Loucy (cell line): ENCODE measurements around the gene PIGU.

Source experiments
- H2AFZ ChIP-seq: fragments of 200-600 bp; sonication (generic); 2 replicates; pipeline ENCODE4 v1.6.0; 2016; ENCODE audit warnings: antibody characterized with exemption, mild to moderate bottlenecking, low read length, moderate library complexity
- H3F3A ChIP-seq: fragments of 200-600 bp; 2 replicates; pipeline ENCODE4 v1.6.0; 2016; ENCODE audit warnings: antibody characterized with exemption, low read depth, mild to moderate bottlenecking
- H3K27me3 ChIP-seq: fragments of 200-600 bp; sonication (generic); 2 replicates; pipeline ENCODE4 v1.6.1; 2014; ENCODE audit warnings: low read length, mild to moderate bottlenecking; ENCODE audit not compliant: insufficient read depth, poor library complexity, severe bottlenecking
- H3K36me3 ChIP-seq: fragments of 200-600 bp; sonication (generic); 2 replicates; pipeline ENCODE4 v1.6.1; 2016; ENCODE audit warnings: low read length; ENCODE audit not compliant: insufficient read depth
- H3K4me1 ChIP-seq: fragments of 200-600 bp; sonication (generic); 2 replicates; pipeline ENCODE4 v1.5.1; 2014; ENCODE audit warnings: low read length, mild to moderate bottlenecking; ENCODE audit not compliant: insufficient read depth, poor library complexity, severe bottlenecking
- H3K4me2 ChIP-seq: fragments of 200-600 bp; sonication (generic); 2 replicates; pipeline ENCODE4 v1.6.0; 2014; ENCODE audit warnings: antibody characterized with exemption, low read length, low read depth, mild to moderate bottlenecking; ENCODE audit not compliant: poor library complexity, severe bottlenecking
- H3K4me3 ChIP-seq: fragments of 200-600 bp; sonication (generic); 2 replicates; pipeline ENCODE4 v1.5.1; 2014; ENCODE audit warnings: low read length, mild to moderate bottlenecking, mixed read lengths; ENCODE audit not compliant: poor library complexity, severe bottlenecking
- H3K79me2 ChIP-seq: fragments of 200-600 bp; sonication (generic); 2 replicates; pipeline ENCODE4 v1.6.1; 2014; ENCODE audit warnings: low read length; ENCODE audit not compliant: insufficient read depth
- H3K9ac ChIP-seq: fragments of 200-600 bp; sonication (generic); 2 replicates; pipeline ENCODE4 v1.6.0; 2014; ENCODE audit warnings: mild to moderate bottlenecking, low read depth, low read length, moderate library complexity; ENCODE audit not compliant: poor library complexity, severe bottlenecking
- H3K9me2 ChIP-seq: fragments of 200-600 bp; sonication (generic); replicated peaks from 2 replicates; pipeline ENCODE4 v1.6.1; 2016; ENCODE audit warnings: low read depth, low read length, mixed read lengths
- H3K9me3 ChIP-seq: fragments of 200-600 bp; sonication (generic); 2 replicates; pipeline ENCODE4 v1.6.1; 2014; ENCODE audit warnings: mild to moderate bottlenecking, antibody characterized with exemption, low read length, low read depth; ENCODE audit not compliant: insufficient read depth
- H4K20me1 ChIP-seq: fragments of 200-600 bp; sonication (generic); 2 replicates; pipeline ENCODE4 v1.6.0; 2014; ENCODE audit warnings: antibody characterized with exemption, low read length, mild to moderate bottlenecking; ENCODE audit not compliant: insufficient read depth, poor library complexity, severe bottlenecking
- EZH2phosphoT487 ChIP-seq: fragments of 200-600 bp; IDR thresholded peaks from 2 replicates; pipeline ENCODE4 v1.6.1; 2018; ENCODE audit warnings: antibody characterized with exemption, mild to moderate bottlenecking, moderate library complexity, borderline replicate concordance
- TF ChIP-seq, protein P1 (sequence below): fragments of 200-600 bp; sonication (generic); conservative IDR thresholded peaks from 2 replicates; pipeline ENCODE4 v1.5.1; 2014; ENCODE audit warnings: mild to moderate bottlenecking, antibody characterized with exemption, low read length

The PIGU gene

DNA sequence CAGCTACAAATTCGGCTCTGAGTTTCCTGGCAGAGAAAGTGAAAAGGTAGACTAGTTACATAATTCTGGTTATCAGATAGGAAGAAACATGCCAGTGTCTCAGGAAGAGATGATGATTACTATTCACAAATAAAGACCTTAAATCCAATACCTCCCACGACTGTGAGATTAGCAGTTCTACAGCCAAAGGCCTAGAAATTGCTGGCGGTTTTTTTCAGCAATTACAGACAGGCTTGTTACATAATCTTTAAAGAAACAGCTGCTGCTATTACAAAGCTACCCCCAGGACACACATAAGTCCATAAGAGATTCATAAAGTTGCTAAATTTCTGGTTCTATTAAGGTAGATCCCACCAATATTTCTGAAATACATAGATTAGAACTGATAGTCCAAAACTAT lies 40.2 kb downstream of the PIGU start:
- no peaks in the 10 kb centered on the region for H3K4me1 ChIP-seq
- no peaks in the 10 kb centered on the region for H4K20me1 ChIP-seq
- no peak overlapping the region for H2AFZ ChIP-seq
- no peaks in the 10 kb centered on the region for H3K9me2 ChIP-seq
- H3F3A ChIP-seq: no peaks in the 10 kb centered on the region
- H3K4me2 ChIP-seq: no peak overlapping the region
- H3K4me3 ChIP-seq: no peak overlapping the region
- H3K79me2 ChIP-seq: no peaks in the 10 kb centered on the region
- H3K27me3 ChIP-seq: no peaks in the 10 kb centered on the region
- no peaks in the 10 kb centered on the region for H3K9me3 ChIP-seq
- peaks cover 50% of the 10 kb centered on the region; the same call in 1 of the 2 replicates for H3K36me3 ChIP-seq
- no peak overlapping the region for H3K9ac ChIP-seq
- TF ChIP-seq EZH2phosphoT487: no peak

GRCh38 chr20:34634392-34634791 lies 42.5 kb downstream of the PIGU start:
- Histone ChIP-seq H4K20me1 (no peaks in the 10 kb centered on the region), H3F3A (no peaks in the 10 kb centered on the region), H3K27me3 (no peaks in the 10 kb centered on the region), H3K9me2 (no peaks in the 10 kb centered on the region), H3K4me1 (no peaks in the 10 kb centered on the region), H3K36me3 (peaks cover 55% of the 10 kb centered on the region; the same call in 1 of the 2 replicates), H2AFZ (no peak overlapping the region), H3K4me3 (no peak overlapping the region), H3K79me2 (no peaks in the 10 kb centered on the region), H3K9ac (no peak overlapping the region), H3K9me3 (no peaks in the 10 kb centered on the region), H3K4me2 (no peak overlapping the region)
- no peak for TF ChIP-seq EZH2phosphoT487
- TF ChIP-seq, protein P1, sequence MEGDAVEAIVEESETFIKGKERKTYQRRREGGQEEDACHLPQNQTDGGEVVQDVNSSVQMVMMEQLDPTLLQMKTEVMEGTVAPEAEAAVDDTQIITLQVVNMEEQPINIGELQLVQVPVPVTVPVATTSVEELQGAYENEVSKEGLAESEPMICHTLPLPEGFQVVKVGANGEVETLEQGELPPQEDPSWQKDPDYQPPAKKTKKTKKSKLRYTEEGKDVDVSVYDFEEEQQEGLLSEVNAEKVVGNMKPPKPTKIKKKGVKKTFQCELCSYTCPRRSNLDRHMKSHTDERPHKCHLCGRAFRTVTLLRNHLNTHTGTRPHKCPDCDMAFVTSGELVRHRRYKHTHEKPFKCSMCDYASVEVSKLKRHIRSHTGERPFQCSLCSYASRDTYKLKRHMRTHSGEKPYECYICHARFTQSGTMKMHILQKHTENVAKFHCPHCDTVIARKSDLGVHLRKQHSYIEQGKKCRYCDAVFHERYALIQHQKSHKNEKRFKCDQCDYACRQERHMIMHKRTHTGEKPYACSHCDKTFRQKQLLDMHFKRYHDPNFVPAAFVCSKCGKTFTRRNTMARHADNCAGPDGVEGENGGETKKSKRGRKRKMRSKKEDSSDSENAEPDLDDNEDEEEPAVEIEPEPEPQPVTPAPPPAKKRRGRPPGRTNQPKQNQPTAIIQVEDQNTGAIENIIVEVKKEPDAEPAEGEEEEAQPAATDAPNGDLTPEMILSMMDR: no peak

DNA sequence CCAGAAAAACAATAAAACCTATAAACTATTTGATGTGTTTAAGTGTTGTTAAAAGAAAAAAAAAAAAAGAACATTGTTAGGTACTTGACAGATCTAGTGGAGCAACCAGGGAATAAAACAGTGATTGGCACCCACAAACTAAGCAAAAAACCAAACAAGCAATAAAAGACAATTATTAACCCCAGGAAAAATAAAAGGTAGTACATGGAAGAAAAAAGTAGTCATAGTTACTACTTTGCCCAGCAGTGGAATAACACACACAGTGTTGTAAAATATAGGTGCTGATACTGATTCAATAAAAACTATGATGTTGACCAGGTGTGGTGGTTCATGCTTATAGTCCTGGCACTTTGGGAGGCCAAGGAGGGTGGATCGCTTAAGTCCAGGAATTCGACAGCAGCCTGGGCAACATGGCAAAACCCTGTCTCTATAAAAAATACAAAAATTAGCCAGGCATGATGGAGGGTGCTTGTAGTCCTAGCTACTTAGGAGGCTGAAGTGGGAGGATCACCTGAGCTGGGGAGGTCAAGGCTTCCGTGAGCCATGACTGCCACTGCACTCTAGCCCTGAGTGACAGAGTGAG lies 43.9 kb downstream of the PIGU start:
- Histone ChIP-seq H3K4me2 (no peak overlapping the region), H3K4me3 (no peak overlapping the region), H3K79me2 (no peaks in the 10 kb centered on the region), H3F3A (no peaks in the 10 kb centered on the region), H2AFZ (no peak overlapping the region), H3K27me3 (no peaks in the 10 kb centered on the region), H3K36me3 (peaks cover 50% of the 10 kb centered on the region; the same call in 1 of the 2 replicates), H3K9ac (no peak overlapping the region), H4K20me1 (no peaks in the 10 kb centered on the region), H3K9me3 (no peaks in the 10 kb centered on the region), H3K4me1 (no peaks in the 10 kb centered on the region), H3K9me2 (no peaks in the 10 kb centered on the region)
- TF ChIP-seq, protein P1: no peak
- no peak for TF ChIP-seq EZH2phosphoT487

DNA sequence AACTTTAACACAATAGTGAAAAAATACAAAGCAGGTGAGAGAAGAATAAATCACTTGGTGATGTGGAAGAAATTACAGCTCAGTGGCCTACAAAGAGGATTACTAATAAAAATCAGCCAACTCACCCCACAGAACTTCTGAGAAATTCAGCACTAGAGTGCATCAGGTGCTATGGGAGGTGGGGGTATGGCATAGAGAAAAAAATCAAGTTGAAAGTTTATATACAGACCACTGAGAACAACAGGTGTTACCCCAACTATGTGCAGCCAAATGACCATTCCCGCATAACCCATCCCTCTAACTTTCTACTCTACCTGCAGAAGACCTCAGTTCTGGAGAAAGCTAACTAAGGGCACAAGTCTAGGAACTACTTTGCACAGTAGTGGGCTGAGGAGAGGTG lies 47.0 kb downstream of the PIGU start:
- Histone ChIP-seq H3K36me3 (peaks cover 28% of the 10 kb centered on the region; the same call in 1 of the 2 replicates), H3K9me3 (no peaks in the 10 kb centered on the region), H3K9ac (no peak overlapping the region), H3F3A (no peaks in the 10 kb centered on the region), H3K4me1 (no peaks in the 10 kb centered on the region), H2AFZ (no peak overlapping the region), H3K27me3 (no peaks in the 10 kb centered on the region), H4K20me1 (no peaks in the 10 kb centered on the region), H3K4me3 (no peak overlapping the region), H3K4me2 (no peak overlapping the region), H3K79me2 (no peaks in the 10 kb centered on the region), H3K9me2 (no peaks in the 10 kb centered on the region)
- TF ChIP-seq EZH2phosphoT487: no peak
- TF ChIP-seq, protein P1: no peak
